GM23248 (cell line): ENCODE results near the gene ADGRL4. TPM values are rescaled to one million over a fixed set of nuclear protein-coding genes. Genes with fewer than 3 reads are reported as not detected.
A peak's percentile ranks its signal among the peaks of the same experiment; 100 is the strongest.

Experiments
- DNase-seq: peaks from one replicate; pipeline ENCODE4 v3.0.0-alpha.2; 2015
- H2AFZ ChIP-seq: fragments of 200-600 bp; sonication (generic); 2 replicates; pipeline ENCODE4 v1.6.1; 2016; ENCODE audit warnings: antibody characterized with exemption
- H3F3A ChIP-seq: fragments of 200-600 bp; sonication (generic); 2 replicates; pipeline ENCODE4 v1.6.1; 2016; ENCODE audit warnings: mild to moderate bottlenecking, antibody characterized with exemption, mixed run types; ENCODE audit not compliant: insufficient read depth
- H3K27ac ChIP-seq: fragments of 200-600 bp; sonication (generic); 2 replicates; pipeline ENCODE4 v1.5.1; 2016; ENCODE audit warnings: mild to moderate bottlenecking
- H3K27me3 ChIP-seq: fragments of 200-600 bp; sonication (generic); replicated peaks from 2 replicates; pipeline ENCODE4 v1.6.1; 2016; ENCODE audit warnings: mild to moderate bottlenecking; ENCODE audit not compliant: insufficient read depth
- H3K36me3 ChIP-seq: fragments of 200-600 bp; sonication (generic); 2 replicates; pipeline ENCODE4 v1.6.1; 2016; ENCODE audit warnings: low read depth, mild to moderate bottlenecking
- H3K4me1 ChIP-seq: fragments of 200-600 bp; sonication (generic); 2 replicates; pipeline ENCODE4 v1.6.1; 2016; ENCODE audit warnings: mild to moderate bottlenecking; ENCODE audit not compliant: insufficient read depth
- H3K4me2 ChIP-seq: fragments of 200-600 bp; sonication (generic); one replicate; pipeline ENCODE4 v1.6.1; 2016; ENCODE audit warnings: mild to moderate bottlenecking; ENCODE audit not compliant: unreplicated experiment
- H3K4me3 ChIP-seq: fragments of 200-600 bp; sonication (generic); 2 replicates; pipeline ENCODE4 v1.5.1; 2016; ENCODE audit warnings: mild to moderate bottlenecking
- H3K79me2 ChIP-seq: fragments of 200-600 bp; sonication (generic); 2 replicates; pipeline ENCODE4 v1.6.1; 2016; ENCODE audit warnings: mild to moderate bottlenecking; ENCODE audit not compliant: insufficient read depth
- H3K9ac ChIP-seq: fragments of 200-600 bp; sonication (generic); 2 replicates; pipeline ENCODE4 v1.6.1; 2016; ENCODE audit warnings: mild to moderate bottlenecking
- H3K9me2 ChIP-seq: fragments of 200-600 bp; sonication (generic); 2 replicates; pipeline ENCODE4 v1.6.1; 2016; ENCODE audit warnings: mixed run types, mild to moderate bottlenecking, moderate library complexity; ENCODE audit not compliant: insufficient read depth
- H3K9me3 ChIP-seq: fragments of 200-600 bp; sonication (generic); one replicate; pipeline ENCODE4 v1.6.1; 2017; ENCODE audit warnings: low read depth
- H4K20me1 ChIP-seq: fragments of 200-600 bp; sonication (generic); 2 replicates; pipeline ENCODE4 v1.6.0; 2016; ENCODE audit not compliant: insufficient read depth
- EZH2 ChIP-seq: fragments of 200-600 bp; sonication (generic); IDR thresholded peaks from 2 replicates; pipeline ENCODE4 v1.6.1; 2018; ENCODE audit warnings: antibody characterized with exemption, mild to moderate bottlenecking; ENCODE audit not compliant: insufficient read depth, poor library complexity, severe bottlenecking
- EZH2phosphoT487 ChIP-seq: fragments of 200-600 bp; sonication (generic); IDR thresholded peaks from 2 replicates; pipeline ENCODE4 v1.6.1; 2018; ENCODE audit warnings: antibody characterized with exemption, moderate library complexity, mild to moderate bottlenecking, low read depth; ENCODE audit not compliant: insufficient read depth
- WGBS, 2 experiments: methylation state at CpG; one replicate each; pipeline ENCODE4 v1.1.6; 2015 to 2017; ENCODE audit warnings: low lambda C conversion rate in 2 of 2, low coverage in 1 of 2; ENCODE audit errors: missing lambda C conversion rate in 2 of 2; 5-methylcytosine and 5-hydroxymethylcytosine counted together
- in situ Hi-C: fragments of 300-500 bp; cut with MboI; formaldehyde crosslinking; loops from 2 replicates; pipeline ENCODE4 v1.15.0; 2020
- polyA plus RNA-seq: library from polyadenylated mRNA; unstranded; fragments of >200 nt; fragmentation: Nextera tagmentation; extraction: Ambion mirVana; gene quantifications from 2 replicates; pipeline ENCODE4 v1.2.1, GENCODE V29; 2016
- total RNA-seq: library from RNA; depleted of rRNA; stranded (reverse); fragments of >200 nt; shearing (Covaris generic); gene quantifications from 2 replicates; pipeline ENCODE4 v1.2.3, GENCODE V29; 2014

The ADGRL4 gene
- total and polyA plus RNA-seq, 2 experiments from 2014 or later, result 10.6 to 18.1 TPM

- in situ Hi-C loops, result no loop called here
- Histone ChIP-seq H3F3A (no peaks in the 10 kb centered on the region), H3K4me3 (no peak overlapping the region), H3K36me3 (no peaks in the 10 kb centered on the region), H3K9me2 (no peaks in the 10 kb centered on the region), H3K9me3 (no peaks in the 10 kb centered on the region), H3K27me3 (no peaks in the 10 kb centered on the region), H3K27ac (no peak overlapping the region), H3K79me2 (no peaks in the 10 kb centered on the region), H4K20me1 (no peaks in the 10 kb centered on the region), H3K4me2 (no peak overlapping the region), H3K4me1 (no peaks in the 10 kb centered on the region), H2AFZ (no peak overlapping the region), H3K9ac (no peak overlapping the region)
- no peak for DNase-seq
- TF ChIP-seq EZH2 (no peak), EZH2phosphoT487 (no peak)
- 63 to 67% methylated on average over 5 of the region's 5 CpGs for WGBS, 2 experiments
Measured at GRCh38 chr1:78854556-78854955, 152.0 kb downstream of the ADGRL4 start.

- Histone ChIP-seq H3K9ac (no peak overlapping the region), H3K4me2 (peak overlapping the region; percentile 86), H3K4me3 (peak overlapping the region; percentile 39), H3K79me2 (no peaks in the 10 kb centered on the region), H2AFZ (peak overlapping the region; percentile 50), H4K20me1 (no peaks in the 10 kb centered on the region), H3K36me3 (no peaks in the 10 kb centered on the region), H3K9me3 (no peaks in the 10 kb centered on the region), H3F3A (peaks cover 29% of the 10 kb centered on the region), H3K4me1 (peaks cover 47% of the 10 kb centered on the region), H3K9me2 (no peaks in the 10 kb centered on the region), H3K27me3 (no peaks in the 10 kb centered on the region), H3K27ac (peak overlapping the region; percentile 47)
- WGBS, 2 experiments, result 26 to 30% methylated on average over 4 of the region's 4 CpGs
- TF ChIP-seq EZH2, result no peak
- in situ Hi-C loops, result loop anchor here (10.0 kb wide), 1 partner anchor 351 kb away; no protein-coding TSS in a partner anchor
- DNase-seq, result peak; percentile 73
Measured at GRCh38 chr1:78843546-78843945, 163.0 kb downstream of the ADGRL4 start.

DNA sequence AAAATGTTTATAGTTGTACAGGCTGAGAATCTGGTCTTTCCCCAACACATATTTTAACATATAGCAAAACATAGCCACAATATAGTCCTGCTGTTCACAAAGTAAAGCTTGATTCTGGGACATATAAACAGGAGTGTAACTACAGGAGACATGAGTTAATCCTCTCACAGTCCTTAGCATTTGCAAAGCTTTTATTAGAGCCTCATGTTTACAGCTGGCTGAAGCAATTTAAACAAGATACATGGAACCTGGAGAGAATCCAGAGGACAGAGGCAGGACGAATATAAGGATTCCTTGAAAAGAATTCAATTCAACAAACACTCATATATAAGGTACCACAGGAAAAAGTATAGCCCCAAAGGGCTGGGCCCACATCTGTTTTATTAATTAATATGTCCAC lies 163.4 kb downstream of the ADGRL4 start:
- Histone ChIP-seq H3K27ac (peak overlapping the region; percentile 47), H3K4me2 (peak overlapping the region; percentile 86)
- 8 to 16% methylated on average over 1 of the region's 1 CpG for WGBS, 2 experiments

GRCh38 chr1:78840453-78841271 lies 165.9 kb downstream of the ADGRL4 start:
- no peaks in the 10 kb centered on the region for H4K20me1 ChIP-seq
- H3K9ac ChIP-seq, result peak overlapping the region; percentile 22; the same call in 1 of the 2 replicates
- TF ChIP-seq EZH2 (no peak), EZH2phosphoT487 (no peak)
- peak overlapping the region; percentile 82 for H2AFZ ChIP-seq
- no peak overlapping the region; the same call in 1 of the 2 replicates for H3K27ac ChIP-seq
- H3K27me3 ChIP-seq, result no peaks in the 10 kb centered on the region
- peak; percentile 78 for DNase-seq
- no peaks in the 10 kb centered on the region for H3K9me3 ChIP-seq
- peak overlapping the region; percentile 69 for H3K4me2 ChIP-seq
- H3K4me3 ChIP-seq, result peak overlapping the region; percentile 46
- peaks cover 29% of the 10 kb centered on the region for H3F3A ChIP-seq
- H3K4me1 ChIP-seq, result peaks cover 52% of the 10 kb centered on the region
- H3K9me2 ChIP-seq, result no peaks in the 10 kb centered on the region
- in situ Hi-C loops, result loop anchor here (10.0 kb wide), 1 partner anchor 354 kb away; no protein-coding TSS in a partner anchor
- no peaks in the 10 kb centered on the region for H3K36me3 ChIP-seq
- H3K79me2 ChIP-seq, result no peaks in the 10 kb centered on the region
- 10 to 11% methylated on average over 8 of the region's 8 CpGs for WGBS, 2 experiments

More for the DNA sequence above, 163.4 kb downstream of the ADGRL4 start:
- DNase-seq, result peak; percentile 26
- Histone ChIP-seq H3K79me2 (no peaks in the 10 kb centered on the region), H3K9ac (peak overlapping the region; percentile 1; the same call in 1 of the 2 replicates), H3K27me3 (no peaks in the 10 kb centered on the region), H3K4me1 (peaks cover 47% of the 10 kb centered on the region), H3K9me3 (no peaks in the 10 kb centered on the region), H3F3A (peaks cover 29% of the 10 kb centered on the region), H4K20me1 (no peaks in the 10 kb centered on the region), H2AFZ (peak overlapping the region; percentile 50), H3K4me3 (no peak overlapping the region), H3K9me2 (no peaks in the 10 kb centered on the region), H3K36me3 (no peaks in the 10 kb centered on the region)
- in situ Hi-C loops, result loop anchor here (10.0 kb wide), 1 partner anchor 352 kb away; no protein-coding TSS in a partner anchor
- no peak for TF ChIP-seq EZH2phosphoT487
- TF ChIP-seq EZH2, result no peak
